ENCODE data around the gene SEMA5A. TPM values are rescaled to one million over a fixed set of nuclear protein-coding genes. Genes with fewer than 3 reads are reported as not detected.

Gene SEMA5A
- polyA plus RNA-seq, 1 of the 3 experiments (the other 2 are of a cell fraction), result 0.58 TPM

DNA sequence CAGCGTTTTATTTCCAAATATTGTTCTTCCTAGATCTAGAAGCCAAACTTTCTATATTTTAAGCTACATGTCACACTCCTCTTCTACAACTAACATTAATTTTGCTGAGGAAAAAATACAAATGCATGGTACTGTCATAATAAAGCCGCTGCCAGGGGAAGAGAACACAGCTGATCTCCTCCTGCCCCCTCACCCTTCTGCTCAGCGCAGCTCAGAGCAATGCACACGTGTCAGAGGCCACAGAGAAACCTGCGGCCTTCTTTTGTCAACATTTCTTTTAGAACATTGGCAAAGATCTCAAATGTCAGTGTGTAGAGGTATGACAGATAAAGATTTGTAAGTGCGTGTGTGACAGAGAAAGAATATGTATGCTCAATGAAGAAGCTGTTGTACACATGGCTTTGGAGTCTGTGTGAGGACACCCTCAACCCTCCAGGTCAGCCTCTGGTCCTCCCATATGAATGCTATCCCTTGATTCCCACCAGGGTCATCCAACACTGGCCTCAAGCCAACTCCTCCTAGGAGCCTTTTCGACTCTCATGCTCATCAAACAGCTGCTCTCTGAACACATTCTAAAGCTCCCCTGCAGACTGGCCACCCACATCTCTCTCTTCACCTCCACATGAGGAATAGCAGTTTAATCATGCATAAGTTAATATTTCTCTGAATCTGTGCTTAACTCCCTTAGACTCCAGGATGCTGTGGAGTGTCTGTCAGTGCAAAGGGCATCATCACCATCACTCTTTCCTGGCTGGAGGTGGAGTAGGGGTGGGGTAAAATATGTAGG lies 43.4 kb upstream of the SEMA5A start:
- no peak overlapping the region for H3K27ac ChIP-seq (ENCODE audit: low read depth in 2 of 2, low read length in 1 of 2)
- no peak for DNase-seq
- no peaks in the 10 kb centered on the region; the same call in 1 of the 2 replicates for H3K27me3 ChIP-seq (ENCODE audit: insufficient read depth)
- ChIA-PET CTCF (no interaction called here), POLR2A (no interaction called here)
- H4K20me1 ChIP-seq (ENCODE audit: insufficient read depth), result no peaks in the 10 kb centered on the region
- H3K4me1 ChIP-seq (ENCODE audit: control insufficient read depth in 1 of 2, insufficient read depth in 2 of 2, low read depth in 1 of 2, low read length in 1 of 2), result no peaks in the 10 kb centered on the region
- no peak overlapping the region for H3K9ac ChIP-seq
- H3F3A ChIP-seq (replicated peaks; ENCODE audit: insufficient read depth), result no peaks in the 10 kb centered on the region
- no peak overlapping the region for H3K4me3 ChIP-seq (ENCODE audit: low read depth in 2 of 2, low read length in 1 of 2)
- H2AFZ ChIP-seq (ENCODE audit: low read depth), result no peak overlapping the region
- no peaks in the 10 kb centered on the region for H3K9me3 ChIP-seq
- TF ChIP-seq, protein P1, sequence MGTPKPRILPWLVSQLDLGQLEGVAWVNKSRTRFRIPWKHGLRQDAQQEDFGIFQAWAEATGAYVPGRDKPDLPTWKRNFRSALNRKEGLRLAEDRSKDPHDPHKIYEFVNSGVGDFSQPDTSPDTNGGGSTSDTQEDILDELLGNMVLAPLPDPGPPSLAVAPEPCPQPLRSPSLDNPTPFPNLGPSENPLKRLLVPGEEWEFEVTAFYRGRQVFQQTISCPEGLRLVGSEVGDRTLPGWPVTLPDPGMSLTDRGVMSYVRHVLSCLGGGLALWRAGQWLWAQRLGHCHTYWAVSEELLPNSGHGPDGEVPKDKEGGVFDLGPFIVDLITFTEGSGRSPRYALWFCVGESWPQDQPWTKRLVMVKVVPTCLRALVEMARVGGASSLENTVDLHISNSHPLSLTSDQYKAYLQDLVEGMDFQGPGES (IDR thresholded peaks at IDR 0.05; ENCODE audit: low read depth, low read length), result no peak
- TF ChIP-seq RAD21 (IDR thresholded peaks at IDR 0.05; ENCODE audit: low read length) (no peak), JUND (IDR thresholded peaks at IDR 0.05) (no peak), GABPA (IDR thresholded peaks at IDR 0.05; ENCODE audit: low read depth) (no peak), POLR2AphosphoS5 (IDR thresholded peaks at IDR 0.05; ENCODE audit: low read depth, low read length) (no peak), NFIC (IDR thresholded peaks at IDR 0.05; ENCODE audit: borderline replicate concordance) (no peak), EZH2phosphoT487 (IDR thresholded peaks at IDR 0.05; ENCODE audit: borderline replicate concordance, low read depth) (no peak), EP300 (IDR thresholded peaks at IDR 0.05; ENCODE audit: borderline replicate concordance in 1 of 2, low read depth in 1 of 2, low read length in 1 of 2) (no peak), SMC3 (IDR thresholded peaks at IDR 0.05; ENCODE audit: low read depth, low read length) (no peak)
- TF ChIP-seq, protein P2, sequence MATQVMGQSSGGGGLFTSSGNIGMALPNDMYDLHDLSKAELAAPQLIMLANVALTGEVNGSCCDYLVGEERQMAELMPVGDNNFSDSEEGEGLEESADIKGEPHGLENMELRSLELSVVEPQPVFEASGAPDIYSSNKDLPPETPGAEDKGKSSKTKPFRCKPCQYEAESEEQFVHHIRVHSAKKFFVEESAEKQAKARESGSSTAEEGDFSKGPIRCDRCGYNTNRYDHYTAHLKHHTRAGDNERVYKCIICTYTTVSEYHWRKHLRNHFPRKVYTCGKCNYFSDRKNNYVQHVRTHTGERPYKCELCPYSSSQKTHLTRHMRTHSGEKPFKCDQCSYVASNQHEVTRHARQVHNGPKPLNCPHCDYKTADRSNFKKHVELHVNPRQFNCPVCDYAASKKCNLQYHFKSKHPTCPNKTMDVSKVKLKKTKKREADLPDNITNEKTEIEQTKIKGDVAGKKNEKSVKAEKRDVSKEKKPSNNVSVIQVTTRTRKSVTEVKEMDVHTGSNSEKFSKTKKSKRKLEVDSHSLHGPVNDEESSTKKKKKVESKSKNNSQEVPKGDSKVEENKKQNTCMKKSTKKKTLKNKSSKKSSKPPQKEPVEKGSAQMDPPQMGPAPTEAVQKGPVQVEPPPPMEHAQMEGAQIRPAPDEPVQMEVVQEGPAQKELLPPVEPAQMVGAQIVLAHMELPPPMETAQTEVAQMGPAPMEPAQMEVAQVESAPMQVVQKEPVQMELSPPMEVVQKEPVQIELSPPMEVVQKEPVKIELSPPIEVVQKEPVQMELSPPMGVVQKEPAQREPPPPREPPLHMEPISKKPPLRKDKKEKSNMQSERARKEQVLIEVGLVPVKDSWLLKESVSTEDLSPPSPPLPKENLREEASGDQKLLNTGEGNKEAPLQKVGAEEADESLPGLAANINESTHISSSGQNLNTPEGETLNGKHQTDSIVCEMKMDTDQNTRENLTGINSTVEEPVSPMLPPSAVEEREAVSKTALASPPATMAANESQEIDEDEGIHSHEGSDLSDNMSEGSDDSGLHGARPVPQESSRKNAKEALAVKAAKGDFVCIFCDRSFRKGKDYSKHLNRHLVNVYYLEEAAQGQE (IDR thresholded peaks at IDR 0.05; ENCODE audit: low read depth, low read length), result no peak
- TF ChIP-seq, protein P3, sequence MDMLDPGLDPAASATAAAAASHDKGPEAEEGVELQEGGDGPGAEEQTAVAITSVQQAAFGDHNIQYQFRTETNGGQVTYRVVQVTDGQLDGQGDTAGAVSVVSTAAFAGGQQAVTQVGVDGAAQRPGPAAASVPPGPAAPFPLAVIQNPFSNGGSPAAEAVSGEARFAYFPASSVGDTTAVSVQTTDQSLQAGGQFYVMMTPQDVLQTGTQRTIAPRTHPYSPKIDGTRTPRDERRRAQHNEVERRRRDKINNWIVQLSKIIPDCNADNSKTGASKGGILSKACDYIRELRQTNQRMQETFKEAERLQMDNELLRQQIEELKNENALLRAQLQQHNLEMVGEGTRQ (IDR thresholded peaks at IDR 0.05; ENCODE audit: borderline replicate concordance, low read depth, low read length), result no peak
- TF ChIP-seq, protein P4, sequence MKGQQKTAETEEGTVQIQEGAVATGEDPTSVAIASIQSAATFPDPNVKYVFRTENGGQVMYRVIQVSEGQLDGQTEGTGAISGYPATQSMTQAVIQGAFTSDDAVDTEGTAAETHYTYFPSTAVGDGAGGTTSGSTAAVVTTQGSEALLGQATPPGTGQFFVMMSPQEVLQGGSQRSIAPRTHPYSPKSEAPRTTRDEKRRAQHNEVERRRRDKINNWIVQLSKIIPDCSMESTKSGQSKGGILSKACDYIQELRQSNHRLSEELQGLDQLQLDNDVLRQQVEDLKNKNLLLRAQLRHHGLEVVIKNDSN (IDR thresholded peaks at IDR 0.05; ENCODE audit: borderline replicate concordance, low read depth), result no peak
- no peaks in the 10 kb centered on the region for H3K9me2 ChIP-seq
- no peaks in the 10 kb centered on the region for H3K79me2 ChIP-seq (ENCODE audit: insufficient read depth)
- 34% methylated on average over 7 of the region's 7 CpGs for WGBS (ENCODE audit: low lambda C conversion rate)
- no peak overlapping the region for H3K4me2 ChIP-seq
- H3K36me3 ChIP-seq (replicated peaks in 1 of 2; ENCODE audit: control insufficient read depth in 1 of 2, insufficient read depth in 2 of 2, low read length in 1 of 2), result no peaks in the 10 kb centered on the region
